GM21360 (cell line): ENCODE results near the gene SMG9.

Source experiments
- ATAC-seq: cut with Tn5 transposase; IDR thresholded peaks from one replicate; pipeline ENCODE4 v1.9.1; 2021; ENCODE audit warnings: mild to moderate bottlenecking, moderate library complexity; ENCODE audit not compliant: unreplicated experiment

The SMG9 gene

GRCh38 chr19:43760941-43761340 is 6.2 kb upstream of the SMG9 start:
- no peak for ATAC-seq

- ATAC-seq = no peak
These were observed 4.8 kb upstream of the SMG9 start for GRCh38 chr19:43759515-43759914.

- no peak for ATAC-seq
These were observed 567 bp upstream of the SMG9 start for GRCh38 chr19:43755256-43755801.

- no peak for ATAC-seq
These were observed 584 bp downstream of the SMG9 start for GRCh38 chr19:43754253-43754502.

GRCh38 chr19:43752287-43752875 is 2.4 kb downstream of the SMG9 start:
- no peak for ATAC-seq

GRCh38 chr19:43751466-43752220 is 3.1 kb downstream of the SMG9 start:
- ATAC-seq = no peak

GRCh38 chr19:43749898-43750297 is 4.9 kb downstream of the SMG9 start:
- no peak for ATAC-seq

- ATAC-seq = no peak
These were observed 5.6 kb downstream of the SMG9 start for GRCh38 chr19:43749152-43749551.

- no peak for ATAC-seq
These were observed 6.1 kb downstream of the SMG9 start for GRCh38 chr19:43748685-43749084.

GRCh38 chr19:43748205-43748594 is 6.6 kb downstream of the SMG9 start:
- no peak for ATAC-seq

GRCh38 chr19:43747557-43748204 is 7.1 kb downstream of the SMG9 start:
- ATAC-seq = no peak

GRCh38 chr19:43743059-43743458 is 11.7 kb downstream of the SMG9 start:
- ATAC-seq = no peak

- no peak for ATAC-seq
These were observed 13.5 kb downstream of the SMG9 start for GRCh38 chr19:43741075-43741825.

- ATAC-seq = no peak
These were observed 15.1 kb downstream of the SMG9 start for GRCh38 chr19:43739439-43740235.

GRCh38 chr19:43738780-43739211 is 16.0 kb downstream of the SMG9 start:
- ATAC-seq = no peak

- no peak for ATAC-seq
These were observed 18.8 kb downstream of the SMG9 start for GRCh38 chr19:43735957-43736356.

GRCh38 chr19:43735013-43735412 is 19.7 kb downstream of the SMG9 start:
- no peak for ATAC-seq

GRCh38 chr19:43731846-43732245 is 22.9 kb downstream of the SMG9 start:
- no peak for ATAC-seq

- ATAC-seq = no peak
These were observed 23.4 kb downstream of the SMG9 start for GRCh38 chr19:43731346-43731745.

GRCh38 chr19:43729919-43730318 is 24.8 kb downstream of the SMG9 start:
- no peak for ATAC-seq

GRCh38 chr19:43727593-43727853 is 27.2 kb downstream of the SMG9 start:
- ATAC-seq = no peak
